Skeletal muscle tissue (tissue), 4 donors: ENCODE results near the gene DPP6. TPM values are rescaled to one million over a fixed set of nuclear protein-coding genes. Genes with fewer than 3 reads are reported as not detected.

Experiments used
- H3K27ac ChIP-seq: one replicate; pipeline ENCODE4 v1.7.0; 2013; ENCODE audit warnings: mild to moderate bottlenecking, low read depth, low read length, inconsistent platforms
- H3K27me3 ChIP-seq, 3 donors: one replicate each; pipeline ENCODE4 v1.7.0; 2013; ENCODE audit warnings: low read length in 3 of 3; ENCODE audit not compliant: control insufficient read depth in 3 of 3, insufficient read depth in 3 of 3
- H3K36me3 ChIP-seq, 3 donors: one replicate each; pipeline ENCODE4 v1.7.0; 2013; ENCODE audit warnings: low read length in 3 of 3; ENCODE audit not compliant: control insufficient read depth in 3 of 3, insufficient read depth in 3 of 3
- H3K4me1 ChIP-seq, 3 donors: one replicate each; pipeline ENCODE4 v1.7.0; 2013; ENCODE audit warnings: low read length in 3 of 3, mild to moderate bottlenecking in 3 of 3; ENCODE audit not compliant: control insufficient read depth in 3 of 3, insufficient read depth in 3 of 3
- H3K4me3 ChIP-seq, 3 donors: one replicate each; pipeline ENCODE4 v1.7.0; 2013; ENCODE audit warnings: low read length in 3 of 3
- H3K9ac ChIP-seq, 3 donors: one replicate each; pipeline ENCODE4 v1.7.0; 2013; ENCODE audit warnings: low read length in 3 of 3, mild to moderate bottlenecking in 3 of 3, moderate library complexity in 2 of 3, low read depth in 1 of 3
- H3K9me3 ChIP-seq, 3 donors: one replicate each; pipeline ENCODE4 v1.7.0; 2013; ENCODE audit warnings: low read length in 3 of 3; ENCODE audit not compliant: control insufficient read depth in 3 of 3
- total RNA-seq: library from RNA; depleted of rRNA; stranded (reverse); fragments of >200 nt; gene quantifications from one replicate; pipeline ENCODE4 v1.2.3, GENCODE V29; 2014
- donor health status: Osteomylitis.

Gene DPP6
- total RNA-seq, 1 donor from 2014 or later, result 4.2 TPM

DNA sequence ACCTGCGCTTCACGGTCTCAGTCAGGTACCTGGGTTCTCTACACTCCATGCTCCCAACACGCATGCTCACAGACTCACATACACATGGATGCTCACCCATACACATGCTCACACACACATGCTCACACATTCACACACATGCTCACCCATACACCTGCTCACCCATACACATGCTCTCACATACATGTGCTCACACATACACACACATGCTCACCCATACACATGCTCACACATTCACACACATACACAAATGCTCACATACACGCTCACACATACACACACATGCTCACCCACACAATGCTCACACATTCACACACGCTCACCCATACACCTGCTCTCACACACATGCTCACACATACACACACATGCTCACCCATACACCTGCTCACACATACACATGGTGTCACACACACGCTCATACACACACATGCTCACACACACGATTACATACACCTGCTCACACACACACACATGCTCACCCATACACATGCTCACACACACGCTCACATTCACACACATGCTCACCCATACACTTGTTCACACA is 830.8 kb downstream of the DPP6 start:
- H3K27me3 ChIP-seq, result peaks cover 0 to 16% (median 0%) of the 10 kb centered on the region in 3 donors
- H3K9ac ChIP-seq, result no peak overlapping the region
- no peak overlapping the region for H3K27ac ChIP-seq
- H3K9me3 ChIP-seq, result no peaks in the 10 kb centered on the region
- H3K4me1 ChIP-seq, result no peaks in the 10 kb centered on the region
- no peaks in the 10 kb centered on the region for H3K36me3 ChIP-seq
- H3K4me3 ChIP-seq, result no peak overlapping the region

DNA sequence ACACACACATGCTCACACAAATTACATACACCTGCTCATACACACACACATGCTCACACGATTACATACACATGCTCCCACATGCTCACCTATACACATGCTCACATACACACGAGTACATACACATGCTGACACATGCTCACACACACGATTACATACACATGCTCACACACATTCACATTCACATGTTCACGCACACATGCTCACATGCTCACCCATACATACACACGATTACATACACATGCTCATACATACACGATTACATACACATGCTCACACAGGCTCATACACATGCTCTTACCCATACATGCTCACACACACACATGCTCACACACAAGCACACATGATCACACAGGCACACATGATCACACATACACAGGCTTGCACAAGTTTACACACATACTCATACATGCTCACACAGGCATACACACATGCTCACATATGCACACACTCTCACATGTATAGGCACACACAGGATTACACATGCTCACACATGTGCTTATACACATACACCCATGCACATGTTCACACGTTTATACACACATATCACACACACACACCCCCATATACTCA is 832.2 kb downstream of the DPP6 start:
- Histone ChIP-seq H3K9me3 (no peaks in the 10 kb centered on the region), H3K27ac (no peak overlapping the region), H3K9ac (no peak overlapping the region)

DNA sequence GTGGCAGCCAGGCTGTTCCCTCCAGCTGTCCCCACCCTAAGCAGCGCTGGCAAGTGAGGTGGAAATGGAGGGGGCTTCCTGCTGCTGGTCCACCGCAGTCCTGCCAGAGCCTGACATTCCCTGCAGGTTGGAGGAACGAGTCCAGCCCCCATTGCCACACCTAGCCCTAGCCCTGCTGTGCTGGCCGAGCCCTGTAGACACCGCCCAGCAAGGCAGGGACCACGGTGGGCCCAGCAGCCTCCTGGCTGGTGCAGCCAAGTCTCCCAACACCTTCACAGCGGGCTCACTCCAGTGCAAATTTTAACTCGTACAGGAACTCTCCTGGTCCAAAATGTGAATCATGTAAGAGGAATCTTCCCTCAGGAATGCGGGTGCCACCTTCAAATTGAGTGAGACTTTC is 834.4 kb downstream of the DPP6 start:
- H3K27ac ChIP-seq, result no peak overlapping the region

More for the DNA sequence above, 832.2 kb downstream of the DPP6 start:
- peaks cover 0 to 9% (median 4%) of the 10 kb centered on the region in 3 donors for H3K27me3 ChIP-seq
- no peaks in the 10 kb centered on the region for H3K36me3 ChIP-seq
- no peak overlapping the region for H3K4me3 ChIP-seq
- H3K4me1 ChIP-seq, result no peaks in the 10 kb centered on the region

DNA sequence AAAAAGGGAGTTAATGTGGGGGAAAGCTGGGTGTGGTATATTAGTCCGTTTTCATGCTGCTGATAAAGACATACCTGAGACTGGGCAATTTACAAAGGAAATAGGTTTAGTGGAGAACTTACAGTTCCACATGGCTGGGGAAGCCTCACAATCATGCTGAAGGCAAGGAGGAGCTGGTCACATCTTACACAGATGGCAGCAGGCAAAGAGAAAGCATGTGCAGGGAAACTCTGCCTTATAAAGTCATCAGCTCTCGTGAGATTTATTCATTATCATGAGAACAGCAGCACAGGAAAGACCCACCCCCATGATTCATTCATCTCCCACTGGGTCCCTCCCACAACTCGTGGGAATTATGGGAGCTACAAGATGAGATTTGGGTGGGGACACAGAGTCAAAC is 836.5 kb downstream of the DPP6 start:
- Histone ChIP-seq H3K27ac (no peak overlapping the region), H3K4me1 (no peaks in the 10 kb centered on the region), H3K9ac (no peak overlapping the region), H3K9me3 (no peaks in the 10 kb centered on the region), H3K4me3 (no peak overlapping the region), H3K27me3 (peaks cover 10 to 28% (median 19%) of the 10 kb centered on the region in 3 donors), H3K36me3 (no peaks in the 10 kb centered on the region)

More for the DNA sequence above, 834.4 kb downstream of the DPP6 start:
- peaks cover 7 to 21% (median 15%) of the 10 kb centered on the region in 3 donors for H3K27me3 ChIP-seq
- no peaks in the 10 kb centered on the region for H3K9me3 ChIP-seq
- H3K36me3 ChIP-seq, result no peaks in the 10 kb centered on the region
- no peak overlapping the region for H3K4me3 ChIP-seq
- H3K4me1 ChIP-seq, result no peaks in the 10 kb centered on the region
- no peak overlapping the region for H3K9ac ChIP-seq

DNA sequence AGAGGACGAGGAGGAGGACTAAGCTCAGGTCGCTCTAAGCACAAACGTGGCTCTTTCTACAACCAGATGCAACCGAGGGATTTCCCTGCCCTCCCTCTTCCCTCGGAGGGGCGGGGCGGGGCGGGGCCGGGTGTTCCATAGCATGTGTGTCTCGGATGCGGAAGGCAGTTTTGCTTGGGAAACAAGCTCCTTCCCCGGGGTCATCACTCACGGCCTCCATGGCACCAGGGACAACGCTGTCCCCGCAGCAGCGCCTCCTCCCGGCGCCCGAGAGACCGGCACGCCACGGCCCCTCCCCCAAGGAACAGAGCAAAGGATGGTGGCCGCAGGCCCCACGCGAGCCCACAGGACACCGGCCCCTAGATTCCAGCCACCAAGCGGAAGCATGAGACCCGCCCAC is 840.3 kb downstream of the DPP6 start:
- H3K4me1 ChIP-seq, result no peaks in the 10 kb centered on the region
- no peak overlapping the region for H3K4me3 ChIP-seq
- H3K27ac ChIP-seq, result no peak overlapping the region
- H3K36me3 ChIP-seq, result no peaks in the 10 kb centered on the region
- H3K27me3 ChIP-seq, result peaks cover 12 to 29% (median 19%) of the 10 kb centered on the region in 3 donors
- H3K9ac ChIP-seq, result no peak overlapping the region
- no peaks in the 10 kb centered on the region for H3K9me3 ChIP-seq

DNA sequence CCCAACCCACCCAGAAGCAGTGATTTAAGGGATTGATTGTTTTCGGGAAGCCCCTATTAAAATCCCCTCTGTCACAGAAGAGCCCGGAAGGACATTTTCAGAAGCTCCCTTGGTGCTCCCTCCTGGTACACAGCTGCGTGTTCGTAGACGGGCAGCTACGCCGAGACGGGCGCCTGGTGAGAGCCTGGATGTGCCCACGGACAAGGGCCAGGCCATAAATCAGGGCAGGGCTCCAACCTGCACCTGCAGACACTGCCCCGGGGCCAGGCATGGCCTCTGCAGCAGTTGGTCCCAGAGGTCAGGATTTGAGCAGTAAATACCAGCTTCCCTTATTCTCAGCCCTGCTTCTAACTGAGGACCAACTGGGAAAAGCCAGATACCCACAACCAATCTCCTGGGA is 843.9 kb downstream of the DPP6 start:
- no peaks in the 10 kb centered on the region for H3K9me3 ChIP-seq
- H3K9ac ChIP-seq, result no peak overlapping the region
- no peaks in the 10 kb centered on the region for H3K4me1 ChIP-seq
- no peaks in the 10 kb centered on the region for H3K36me3 ChIP-seq
- peaks cover 8 to 26% (median 14%) of the 10 kb centered on the region in 3 donors for H3K27me3 ChIP-seq
- no peak overlapping the region for H3K4me3 ChIP-seq
- no peak overlapping the region for H3K27ac ChIP-seq

- Histone ChIP-seq H3K9me3 (no peaks in the 10 kb centered on the region), H3K4me1 (no peaks in the 10 kb centered on the region), H3K36me3 (no peaks in the 10 kb centered on the region), H3K27ac (no peak overlapping the region), H3K4me3 (no peak overlapping the region), H3K27me3 (peaks cover 5 to 25% (median 5%) of the 10 kb centered on the region in 3 donors), H3K9ac (no peak overlapping the region)
Measured at GRCh38 chr7:154898973-154899855, 847.0 kb downstream of the DPP6 start.

DNA sequence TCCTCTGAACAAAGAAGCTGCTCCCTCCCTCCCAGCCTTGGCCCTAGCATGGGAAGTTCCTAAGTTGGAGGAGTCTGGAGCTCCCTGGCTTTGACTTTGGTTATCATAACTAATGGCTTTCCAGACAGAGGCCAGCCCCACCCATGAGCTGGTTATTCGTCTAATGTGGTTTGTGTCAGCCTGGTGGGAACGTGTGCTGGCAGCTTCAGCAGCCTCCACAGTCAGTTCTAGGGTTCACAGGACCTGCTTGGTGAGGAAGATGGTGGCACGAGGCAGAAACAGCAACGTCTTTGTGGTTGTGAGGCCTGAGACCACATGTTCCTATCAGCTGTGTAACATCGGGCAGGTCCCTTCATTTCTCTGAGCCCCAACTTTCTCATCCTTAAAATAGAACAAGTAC is 847.7 kb downstream of the DPP6 start:
- Histone ChIP-seq H3K4me3 (no peak overlapping the region), H3K9ac (no peak overlapping the region), H3K9me3 (no peaks in the 10 kb centered on the region), H3K36me3 (no peaks in the 10 kb centered on the region), H3K27me3 (peaks cover 5 to 25% (median 5%) of the 10 kb centered on the region in 3 donors), H3K4me1 (no peaks in the 10 kb centered on the region), H3K27ac (no peak overlapping the region)

DNA sequence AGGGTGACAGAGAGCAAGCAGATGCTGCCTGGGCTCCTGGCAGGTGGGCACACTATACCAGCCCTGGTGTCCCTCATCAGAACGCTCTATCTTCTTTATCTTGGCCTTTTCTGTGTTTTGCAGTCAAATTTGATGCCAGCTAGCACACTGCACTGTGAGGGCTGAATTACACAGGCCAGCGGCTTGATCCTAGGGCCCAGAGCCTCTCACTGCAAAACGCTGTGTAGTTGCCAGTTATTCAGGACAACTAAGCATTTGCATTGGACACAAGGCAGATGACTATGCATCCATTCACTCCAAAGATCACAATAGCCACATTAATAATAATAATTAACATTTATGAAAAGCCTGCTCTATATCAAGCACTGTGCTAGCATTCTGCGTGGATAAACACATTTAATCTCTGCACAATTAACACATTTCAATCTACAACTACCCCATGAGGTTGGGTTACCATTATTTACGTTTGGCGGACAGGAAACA is 850.4 kb downstream of the DPP6 start:
- Histone ChIP-seq H3K4me1 (no peaks in the 10 kb centered on the region), H3K9ac (no peak overlapping the region), H3K27ac (no peak overlapping the region), H3K27me3 (peaks cover 3 to 17% (median 9%) of the 10 kb centered on the region in 3 donors), H3K9me3 (no peaks in the 10 kb centered on the region), H3K36me3 (no peaks in the 10 kb centered on the region), H3K4me3 (no peak overlapping the region)
